Neuronal stem cell (in vitro differentiated cells): ENCODE data around the gene NEK2.
"Not testable (repeated sequence)": the region's sequence is repeated elsewhere in the genome, so short reads cannot be mapped to it uniquely, and the experiment has no call there.

Experiments used
- DNase-seq: peaks from one replicate; pipeline ENCODE4 v3.0.0-alpha.2; 2013; ENCODE audit warnings: low spot score
- H2AFZ ChIP-seq: one replicate; pipeline ENCODE4 v1.6.1; 2013; ENCODE audit warnings: mild to moderate bottlenecking, low read length, inconsistent platforms
- H2AK5ac ChIP-seq: 2 replicates; pipeline ENCODE4 v1.6.1; 2013; ENCODE audit warnings: low read depth, mild to moderate bottlenecking, inconsistent platforms, low read length, moderate library complexity, mixed read lengths
- H2BK120ac ChIP-seq: 2 replicates; pipeline ENCODE4 v1.6.1; 2013; ENCODE audit warnings: low read depth, mild to moderate bottlenecking, inconsistent platforms, low read length, moderate library complexity, mixed read lengths
- H2BK12ac ChIP-seq: one replicate; pipeline ENCODE4 v1.6.1; 2013; ENCODE audit warnings: low read length, inconsistent platforms
- H2BK15ac ChIP-seq: 2 replicates; pipeline ENCODE4 v1.6.1; 2013; ENCODE audit warnings: mild to moderate bottlenecking, low read length, inconsistent platforms, mixed read lengths
- H2BK5ac ChIP-seq: one replicate; pipeline ENCODE4 v1.6.1; 2013; ENCODE audit warnings: inconsistent platforms, mild to moderate bottlenecking, low read length, moderate library complexity
- H3K14ac ChIP-seq: one replicate; pipeline ENCODE4 v1.6.1; 2013; ENCODE audit warnings: low read length, inconsistent platforms
- H3K18ac ChIP-seq: 2 replicates; pipeline ENCODE4 v1.6.1; 2013; ENCODE audit warnings: low read length, inconsistent platforms
- H3K23ac ChIP-seq: 2 replicates; pipeline ENCODE4 v1.6.1; 2013; ENCODE audit warnings: low read depth, mild to moderate bottlenecking, mixed read lengths, low read length, inconsistent platforms; ENCODE audit not compliant: poor library complexity
- H3K27ac ChIP-seq: replicated peaks from 3 replicates; pipeline ENCODE4 v1.5.1; 2013; ENCODE audit warnings: low read length, inconsistent platforms
- H3K27me3 ChIP-seq, 3 experiments: 2 replicates each; pipeline ENCODE4 v1.6.1; 2013; ENCODE audit warnings: low read length in 3 of 3, mild to moderate bottlenecking in 2 of 3, inconsistent platforms in 1 of 3, low read depth in 1 of 3, mixed read lengths in 1 of 3, moderate library complexity in 1 of 3; ENCODE audit not compliant: control insufficient read depth in 3 of 3, insufficient read depth in 3 of 3
- H3K36me3 ChIP-seq, 2 donors: replicated peaks in 1 of 2; 2 replicates each; pipeline ENCODE4 v1.6.1; 2013; ENCODE audit warnings: low read length in 2 of 2; ENCODE audit not compliant: control insufficient read depth in 2 of 2, insufficient read depth in 2 of 2
- H3K4ac ChIP-seq: 2 replicates; pipeline ENCODE4 v1.6.1; 2013; ENCODE audit warnings: inconsistent platforms, mild to moderate bottlenecking, low read length, moderate library complexity
- H3K4me1 ChIP-seq, 2 donors: 1 replicate in 1 of 2; 2 replicates in 1 of 2; pipeline ENCODE4 v1.6.1; 2013; ENCODE audit warnings: low read length in 2 of 2, low read depth in 1 of 2; ENCODE audit not compliant: control insufficient read depth in 2 of 2, insufficient read depth in 1 of 2
- H3K4me2 ChIP-seq: one replicate; pipeline ENCODE4 v1.6.1; 2013; ENCODE audit warnings: mild to moderate bottlenecking, low read length, inconsistent platforms; ENCODE audit not compliant: insufficient read depth, poor library complexity, severe bottlenecking
- H3K4me3 ChIP-seq, 2 donors: 2 replicates each; pipeline ENCODE4 v1.5.1; 2013; ENCODE audit warnings: low read length in 2 of 2, mild to moderate bottlenecking in 2 of 2, inconsistent platforms in 1 of 2, moderate library complexity in 1 of 2
- H3K79me1 ChIP-seq: one replicate; pipeline ENCODE4 v1.6.1; 2013; ENCODE audit warnings: low read depth, mild to moderate bottlenecking, inconsistent platforms, low read length, moderate library complexity
- H3K9ac ChIP-seq: one replicate; pipeline ENCODE4 v1.6.1; 2013; ENCODE audit warnings: mild to moderate bottlenecking, low read depth, low read length, inconsistent platforms; ENCODE audit not compliant: poor library complexity
- H3K9me3 ChIP-seq, 2 donors: replicated peaks in 1 of 2; 2 replicates each; pipeline versions ENCODE3 to v1.6.1; 2013; ENCODE audit warnings: low read length in 2 of 2, mild to moderate bottlenecking in 2 of 2, inconsistent platforms in 1 of 2, low read depth in 1 of 2, mixed read lengths in 1 of 2, moderate library complexity in 1 of 2; ENCODE audit not compliant: control insufficient read depth in 2 of 2, insufficient read depth in 1 of 2
- H4K8ac ChIP-seq: one replicate; pipeline ENCODE4 v1.6.1; 2013; ENCODE audit warnings: low read depth, mild to moderate bottlenecking, inconsistent platforms, low read length, moderate library complexity
- H4K91ac ChIP-seq: one replicate; pipeline ENCODE4 v1.6.1; 2013; ENCODE audit warnings: low read length, low read depth, mild to moderate bottlenecking, inconsistent platforms; ENCODE audit not compliant: poor library complexity
- WGBS, 2 donors: extraction: QIAGEN DNeasy Blood & Tissue Kit; methylation state at CpG; one replicate each; pipeline ENCODE4 v1.1.7; 2013; ENCODE audit warnings: missing lambda C conversion rate in 2 of 2, mixed read lengths in 1 of 2; ENCODE audit not compliant: insufficient read length in 2 of 2, insufficient replicate concordance in 1 of 2; ENCODE audit errors: extremely low coverage in 2 of 2; 5-methylcytosine and 5-hydroxymethylcytosine counted together

The NEK2 gene

GRCh38 chr1:211695135-211695816 lies 19.9 kb upstream of the NEK2 start:
- Histone ChIP-seq H4K8ac (no peak overlapping the region), H3K4me1 (peaks cover 3 to 4% of the 10 kb centered on the region in 2 donors), H3K79me1 (no peaks in the 10 kb centered on the region), H2AK5ac (no peak overlapping the region), H3K9me3 (no peaks in the 10 kb centered on the region), H2AFZ (no peak overlapping the region), H3K4me2 (no peak overlapping the region), H3K4me3 (no peak overlapping the region), H2BK5ac (no peak overlapping the region), H3K27me3 (peaks cover 0 to 21% (median 7%) of the 10 kb centered on the region in 3 experiments), H2BK15ac (no peak overlapping the region), H2BK12ac (no peak overlapping the region), H3K9ac (no peak overlapping the region), H3K4ac (no peak overlapping the region), H3K14ac (no peak overlapping the region), H3K36me3 (no peaks in the 10 kb centered on the region), H4K91ac (no peak overlapping the region), H3K27ac (no peak overlapping the region), H3K18ac (no peak overlapping the region), H2BK120ac (no peak overlapping the region), H3K23ac (no peak overlapping the region)
- DNase-seq = no peak
- no CpG with 5 or more reads among the region's 10 CpGs for WGBS, 2 donors

DNA sequence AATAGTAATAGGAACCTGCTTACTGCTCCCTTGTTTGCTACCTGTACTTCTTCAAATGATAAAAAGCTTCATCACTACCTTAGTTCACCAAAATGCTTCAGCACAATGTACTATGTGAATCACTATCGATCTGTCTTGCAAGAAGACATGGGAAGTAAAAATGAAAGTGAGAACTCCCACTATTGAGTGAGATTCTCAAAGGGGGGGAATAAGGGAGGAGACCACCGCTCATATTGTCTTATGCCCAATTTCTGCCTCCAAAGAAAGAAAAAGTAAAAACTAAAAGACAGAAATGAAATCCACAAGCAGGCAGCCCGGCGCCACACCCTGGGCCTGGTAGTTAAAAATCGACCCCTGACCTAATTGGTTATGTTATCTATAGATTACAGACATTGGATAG lies 18.5 kb upstream of the NEK2 start:
- not testable (repeated sequence) for H3K9me3 ChIP-seq, H3K4me2 ChIP-seq, H2AK5ac ChIP-seq, H3K9ac ChIP-seq, H2BK120ac ChIP-seq, H3K79me1 ChIP-seq, H3K14ac ChIP-seq, H2BK5ac ChIP-seq, DNase-seq, H3K4me1 ChIP-seq, H4K91ac ChIP-seq, H3K4ac ChIP-seq, H3K18ac ChIP-seq, H3K4me3 ChIP-seq, H3K27ac ChIP-seq, H2AFZ ChIP-seq, H2BK15ac ChIP-seq, H3K36me3 ChIP-seq, H2BK12ac ChIP-seq, H3K23ac ChIP-seq, H3K27me3 ChIP-seq, H4K8ac ChIP-seq
- no CpG with 5 or more reads among the region's 5 CpGs for WGBS, 2 donors

DNA sequence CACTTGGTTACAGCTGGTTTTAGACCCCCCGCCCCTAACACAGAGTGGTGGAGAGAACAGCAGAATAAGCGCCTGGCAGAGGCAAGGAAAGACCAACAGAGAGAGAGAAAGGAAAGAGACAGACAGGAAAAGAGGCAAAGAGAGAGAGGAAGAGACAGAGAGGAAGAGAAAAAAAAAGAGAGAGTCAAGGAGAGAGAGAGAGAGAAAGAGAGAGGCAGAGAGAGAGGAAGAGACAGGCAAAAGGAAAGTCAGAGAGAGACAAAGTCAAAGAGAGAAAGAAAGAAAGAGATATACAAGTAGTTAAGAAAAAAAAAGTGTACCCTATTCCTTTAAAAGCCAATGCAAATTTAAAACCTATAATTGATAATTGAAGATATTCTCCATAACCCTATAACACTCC lies 13.0 kb upstream of the NEK2 start:
- Histone ChIP-seq H3K36me3 (no peaks in the 10 kb centered on the region), H3K27me3 (peaks cover 0 to 3% (median 0%) of the 10 kb centered on the region in 3 experiments), H4K8ac (no peak overlapping the region), H3K23ac (no peak overlapping the region), H3K18ac (no peak overlapping the region), H2BK120ac (no peak overlapping the region), H3K4me1 (peaks cover 0 to 2% of the 10 kb centered on the region in 2 donors), H3K4ac (no peak overlapping the region), H3K4me2 (no peak overlapping the region), H2AFZ (no peak overlapping the region), H3K9me3 (no peaks in the 10 kb centered on the region), H3K9ac (no peak overlapping the region), H3K4me3 (no peak overlapping the region), H3K79me1 (no peaks in the 10 kb centered on the region), H3K14ac (no peak overlapping the region), H2AK5ac (no peak overlapping the region), H2BK12ac (no peak overlapping the region), H3K27ac (no peak overlapping the region), H2BK15ac (no peak overlapping the region), H2BK5ac (no peak overlapping the region), H4K91ac (no peak overlapping the region)
- no CpG with 5 or more reads among the region's 2 CpGs for WGBS, 2 donors
- no peak for DNase-seq

GRCh38 chr1:211687462-211688215 lies 12.2 kb upstream of the NEK2 start:
- Histone ChIP-seq H2BK5ac (no peak overlapping the region), H4K8ac (no peak overlapping the region), H3K4me1 (peaks cover 0 to 2% of the 10 kb centered on the region in 2 donors), H3K9ac (no peak overlapping the region), H3K4ac (no peak overlapping the region), H2AFZ (no peak overlapping the region), H3K27ac (no peak overlapping the region), H3K27me3 (peaks cover 0 to 3% (median 0%) of the 10 kb centered on the region in 3 experiments), H3K4me3 (no peak overlapping the region), H3K79me1 (no peaks in the 10 kb centered on the region), H3K9me3 (no peaks in the 10 kb centered on the region), H3K14ac (no peak overlapping the region), H2BK120ac (no peak overlapping the region), H3K18ac (peak overlapping the region; percentile 5), H3K36me3 (no peaks in the 10 kb centered on the region), H3K23ac (no peak overlapping the region), H3K4me2 (no peak overlapping the region), H4K91ac (no peak overlapping the region), H2BK12ac (no peak overlapping the region), H2AK5ac (no peak overlapping the region), H2BK15ac (no peak overlapping the region)
- WGBS, 2 donors = no CpG with 5 or more reads among the region's 16 CpGs
- DNase-seq = no peak
